Activated naive CD4-positive, alpha-beta T cell treated with anti-CD3 and anti-CD28 coated beads, Interleukin-2, amount 50 U/mL, for 24 hours (primary cell): ENCODE data around the gene HOXC11.

Experiments
- H3K27ac Mint-ChIP-seq: one replicate; pipeline ENCODE4 v1.8.0; 2021; ENCODE audit warnings: mild to moderate bottlenecking, mixed read lengths
- H3K27me3 Mint-ChIP-seq: one replicate; pipeline ENCODE4 v1.8.0; 2021; ENCODE audit warnings: mixed read lengths
- H3K36me3 Mint-ChIP-seq: one replicate; pipeline ENCODE4 v1.8.0; 2021; ENCODE audit warnings: mixed read lengths
- H3K4me1 Mint-ChIP-seq: one replicate; pipeline ENCODE4 v1.8.0; 2021; ENCODE audit warnings: mixed read lengths
- H3K4me3 Mint-ChIP-seq: one replicate; pipeline ENCODE4 v1.8.0; 2021; ENCODE audit warnings: mild to moderate bottlenecking, mixed read lengths
- H3K9me3 Mint-ChIP-seq: one replicate; pipeline ENCODE4 v1.8.0; 2021; ENCODE audit warnings: mixed read lengths

HOXC11 gene

GRCh38 chr12:53939141-53940108 is 33.5 kb upstream of the HOXC11 start:
- Mint-ChIP-seq H3K27ac (no peak overlapping the region), H3K9me3 (peaks cover 10% of the 10 kb centered on the region), H3K4me1 (peaks cover 21% of the 10 kb centered on the region), H3K4me3 (no peak overlapping the region), H3K27me3 (peaks cover 74% of the 10 kb centered on the region), H3K36me3 (peaks cover 4% of the 10 kb centered on the region)

- H3K27ac Mint-ChIP-seq: no peak overlapping the region
- peaks cover 4% of the 10 kb centered on the region for H3K36me3 Mint-ChIP-seq
- H3K4me3 Mint-ChIP-seq: no peak overlapping the region
- peaks cover 73% of the 10 kb centered on the region for H3K27me3 Mint-ChIP-seq
- peaks cover 10% of the 10 kb centered on the region for H3K9me3 Mint-ChIP-seq
- H3K4me1 Mint-ChIP-seq: peaks cover 19% of the 10 kb centered on the region
These were observed 32.4 kb upstream of the HOXC11 start for GRCh38 chr12:53940443-53941014.

GRCh38 chr12:53941187-53941586 is 31.7 kb upstream of the HOXC11 start:
- peaks cover 72% of the 10 kb centered on the region for H3K27me3 Mint-ChIP-seq
- no peak overlapping the region for H3K27ac Mint-ChIP-seq
- peaks cover 4% of the 10 kb centered on the region for H3K36me3 Mint-ChIP-seq
- H3K4me1 Mint-ChIP-seq: peaks cover 12% of the 10 kb centered on the region
- H3K4me3 Mint-ChIP-seq: no peak overlapping the region
- H3K9me3 Mint-ChIP-seq: peaks cover 10% of the 10 kb centered on the region

GRCh38 chr12:53941750-53942149 is 31.2 kb upstream of the HOXC11 start:
- H3K4me3 Mint-ChIP-seq: no peak overlapping the region
- H3K36me3 Mint-ChIP-seq: peaks cover 4% of the 10 kb centered on the region
- H3K27me3 Mint-ChIP-seq: peaks cover 76% of the 10 kb centered on the region
- H3K27ac Mint-ChIP-seq: no peak overlapping the region
- H3K9me3 Mint-ChIP-seq: peaks cover 10% of the 10 kb centered on the region
- peaks cover 10% of the 10 kb centered on the region for H3K4me1 Mint-ChIP-seq

GRCh38 chr12:53942467-53942997 is 30.4 kb upstream of the HOXC11 start:
- H3K36me3 Mint-ChIP-seq: peaks cover 4% of the 10 kb centered on the region
- peaks cover 10% of the 10 kb centered on the region for H3K9me3 Mint-ChIP-seq
- H3K4me3 Mint-ChIP-seq: no peak overlapping the region
- H3K4me1 Mint-ChIP-seq: peaks cover 10% of the 10 kb centered on the region
- H3K27ac Mint-ChIP-seq: no peak overlapping the region
- H3K27me3 Mint-ChIP-seq: peaks cover 71% of the 10 kb centered on the region

GRCh38 chr12:53944209-53944608 is 28.7 kb upstream of the HOXC11 start:
- peaks cover 7% of the 10 kb centered on the region for H3K4me1 Mint-ChIP-seq
- H3K36me3 Mint-ChIP-seq: peaks cover 4% of the 10 kb centered on the region
- H3K27ac Mint-ChIP-seq: no peak overlapping the region
- no peak overlapping the region for H3K4me3 Mint-ChIP-seq
- H3K9me3 Mint-ChIP-seq: peaks cover 10% of the 10 kb centered on the region
- H3K27me3 Mint-ChIP-seq: peaks cover 73% of the 10 kb centered on the region

GRCh38 chr12:53944907-53945847 is 27.7 kb upstream of the HOXC11 start:
- no peak overlapping the region for H3K27ac Mint-ChIP-seq
- H3K36me3 Mint-ChIP-seq: peaks cover 4% of the 10 kb centered on the region
- H3K4me3 Mint-ChIP-seq: no peak overlapping the region
- H3K4me1 Mint-ChIP-seq: peaks cover 4% of the 10 kb centered on the region
- H3K9me3 Mint-ChIP-seq: peaks cover 10% of the 10 kb centered on the region
- peaks cover 72% of the 10 kb centered on the region for H3K27me3 Mint-ChIP-seq

- peaks cover 2% of the 10 kb centered on the region for H3K36me3 Mint-ChIP-seq
- H3K4me1 Mint-ChIP-seq: peaks cover 3% of the 10 kb centered on the region
- no peak overlapping the region for H3K4me3 Mint-ChIP-seq
- H3K27ac Mint-ChIP-seq: no peak overlapping the region
- peaks cover 71% of the 10 kb centered on the region for H3K27me3 Mint-ChIP-seq
- no peaks in the 10 kb centered on the region for H3K9me3 Mint-ChIP-seq
These were observed 25.2 kb upstream of the HOXC11 start for GRCh38 chr12:53947743-53948142.

- Mint-ChIP-seq H3K36me3 (no peaks in the 10 kb centered on the region), H3K27me3 (peaks cover 71% of the 10 kb centered on the region), H3K9me3 (peaks cover 4% of the 10 kb centered on the region), H3K4me3 (no peak overlapping the region), H3K27ac (no peak overlapping the region), H3K4me1 (peaks cover 8% of the 10 kb centered on the region)
These were observed 24.0 kb upstream of the HOXC11 start for GRCh38 chr12:53948650-53949593.

- H3K4me1 Mint-ChIP-seq: peaks cover 8% of the 10 kb centered on the region
- peaks cover 71% of the 10 kb centered on the region for H3K27me3 Mint-ChIP-seq
- no peaks in the 10 kb centered on the region for H3K36me3 Mint-ChIP-seq
- H3K9me3 Mint-ChIP-seq: peaks cover 4% of the 10 kb centered on the region
- no peak overlapping the region for H3K27ac Mint-ChIP-seq
- no peak overlapping the region for H3K4me3 Mint-ChIP-seq
These were observed 23.1 kb upstream of the HOXC11 start for GRCh38 chr12:53949631-53950436.

GRCh38 chr12:53950437-53950773 is 22.5 kb upstream of the HOXC11 start:
- H3K36me3 Mint-ChIP-seq: no peaks in the 10 kb centered on the region
- no peak overlapping the region for H3K4me3 Mint-ChIP-seq
- H3K4me1 Mint-ChIP-seq: peaks cover 6% of the 10 kb centered on the region
- no peak overlapping the region for H3K27ac Mint-ChIP-seq
- H3K27me3 Mint-ChIP-seq: peaks cover 66% of the 10 kb centered on the region
- peaks cover 4% of the 10 kb centered on the region for H3K9me3 Mint-ChIP-seq

GRCh38 chr12:53950789-53951576 is 21.9 kb upstream of the HOXC11 start:
- peaks cover 4% of the 10 kb centered on the region for H3K9me3 Mint-ChIP-seq
- peak overlapping the region; percentile 68 for H3K27ac Mint-ChIP-seq
- H3K27me3 Mint-ChIP-seq: peaks cover 67% of the 10 kb centered on the region
- H3K36me3 Mint-ChIP-seq: no peaks in the 10 kb centered on the region
- H3K4me1 Mint-ChIP-seq: peaks cover 9% of the 10 kb centered on the region
- no peak overlapping the region for H3K4me3 Mint-ChIP-seq
